Uterus (tissue), 4 donors: ENCODE data around the gene PLXND1. TPM values are rescaled to one million over a fixed set of nuclear protein-coding genes. Genes with fewer than 3 reads are reported as not detected.
"Not testable (repeated sequence)": the region's sequence is repeated elsewhere in the genome, so short reads cannot be mapped to it uniquely, and the experiment has no call there.

Experiments
- DNase-seq, 2 donors: peaks; one replicate each; pipeline ENCODE4 v3.0.0-alpha.2; 2019 to 2020
- H3K27ac ChIP-seq, 2 donors: fragments of 200-600 bp; sonication (generic); 1 replicate in 1 of 2; 2 replicates in 1 of 2; pipeline ENCODE4 v1.5.1; 2016 to 2018
- H3K27me3 ChIP-seq, 2 donors: fragments of 200-600 bp; sonication (generic); one replicate each; pipeline ENCODE4 v1.5.1; 2018 to 2019; ENCODE audit warnings: control low read depth in 1 of 2
- H3K36me3 ChIP-seq, 2 donors: fragments of 200-600 bp; sonication (generic); one replicate each; pipeline ENCODE4 v1.5.1; 2019; ENCODE audit warnings: control low read depth in 1 of 2
- H3K4me1 ChIP-seq, 2 donors: fragments of 200-600 bp; sonication (generic); one replicate each; pipeline ENCODE4 v1.5.1; 2018 to 2019; ENCODE audit warnings: control low read depth in 1 of 2
- H3K4me3 ChIP-seq, 2 donors: fragments of 200-600 bp; sonication (generic); 1 replicate in 1 of 2; 2 replicates in 1 of 2; pipeline ENCODE4 v1.5.1; 2018 to 2019; ENCODE audit warnings: mild to moderate bottlenecking in 1 of 2
- H3K9me3 ChIP-seq, 2 donors: fragments of 200-600 bp; sonication (generic); one replicate each; pipeline ENCODE4 v1.5.1; 2019; ENCODE audit warnings: control low read depth in 1 of 2
- CTCF ChIP-seq, 4 experiments: fragments of 200-600 bp in 2 of 4; fragments of 450-650 bp in 2 of 4; sonication (generic) in 2 of 4; IDR thresholded peaks; one replicate each; pipeline ENCODE4 v1.5.1; 2016 to 2019; ENCODE audit warnings: antibody characterized with exemption in 4 of 4, mild to moderate bottlenecking in 2 of 4, moderate library complexity in 1 of 4
- POLR2A ChIP-seq, 2 donors: fragments of 450-650 bp; IDR thresholded peaks; one replicate each; pipeline ENCODE4 v1.6.1; 2016; ENCODE audit warnings: antibody characterized with exemption in 2 of 2, mild to moderate bottlenecking in 1 of 2, moderate library complexity in 1 of 2
- intact Hi-C: fragments of 100-400 bp; cut with DNase I; formaldehyde crosslinking; loops from one replicate; pipeline ENCODE4 v1.15.1; 2023; ENCODE audit warnings: low total_unique reads
- total RNA-seq, 4 donors: library from RNA; depleted of rRNA in 3 of 4; stranded (reverse); fragments of >200 nt in 3 of 4; gene quantifications; one replicate each; pipeline versions ENCODE4 v1.1.0 to v1.2.4, GENCODE V29; 2014 to 2023
- donor health status: DM: yes; HTN: yes; CAD: no.

The PLXND1 gene
- total RNA-seq, 4 donors from 2014 or later: 54.7 to 343 (median 121) TPM

- peak in 1 of 2 donors; percentile 24 for DNase-seq
- Histone ChIP-seq H3K27ac (no peak overlapping the region), H3K36me3 (no peaks in the 10 kb centered on the region)
Measured at GRCh38 chr3:129651435-129652202, 45.1 kb upstream of the PLXND1 start.

GRCh38 chr3:129650256-129650872 is 43.9 kb upstream of the PLXND1 start:
- no peak overlapping the region for H3K27ac ChIP-seq
- H3K4me3 ChIP-seq: no peak overlapping the region
- H3K4me1 ChIP-seq: peaks cover 0 to 5% of the 10 kb centered on the region in 2 donors
- H3K36me3 ChIP-seq: no peaks in the 10 kb centered on the region
- peak; percentile 84 to 86 for DNase-seq
- TF ChIP-seq CTCF (IDR thresholded peaks at IDR 0.05): peak; percentile 63 to 83 (median 75)
- no peak for TF ChIP-seq POLR2A (IDR thresholded peaks at IDR 0.05)
- intact Hi-C loops: loop anchor here (10.0 kb wide), 1 partner anchor 284 kb away; no protein-coding TSS in a partner anchor
- no peaks in the 10 kb centered on the region for H3K9me3 ChIP-seq
- no peaks in the 10 kb centered on the region for H3K27me3 ChIP-seq

More at GRCh38 chr3:129651435-129652202, 45.1 kb upstream of the PLXND1 start:
- TF ChIP-seq CTCF (IDR thresholded peaks at IDR 0.05): no peak
- TF ChIP-seq POLR2A (IDR thresholded peaks at IDR 0.05): no peak
- H3K4me1 ChIP-seq: peaks cover 0 to 5% of the 10 kb centered on the region in 2 donors
- intact Hi-C loops: loop anchor here (10.0 kb wide), 1 partner anchor 283 kb away; no protein-coding TSS in a partner anchor
- no peaks in the 10 kb centered on the region for H3K9me3 ChIP-seq
- H3K27me3 ChIP-seq: no peaks in the 10 kb centered on the region
- no peak overlapping the region for H3K4me3 ChIP-seq

- no peak for TF ChIP-seq POLR2A (IDR thresholded peaks at IDR 0.05)
- no peak for TF ChIP-seq CTCF (IDR thresholded peaks at IDR 0.05)
- intact Hi-C loops: no loop called here
- Histone ChIP-seq H3K27ac (no peak overlapping the region), H3K9me3 (no peaks in the 10 kb centered on the region), H3K4me3 (no peak overlapping the region), H3K27me3 (no peaks in the 10 kb centered on the region), H3K4me1 (peaks cover 0 to 5% of the 10 kb centered on the region in 2 donors), H3K36me3 (no peaks in the 10 kb centered on the region)
- DNase-seq: no peak
Measured at GRCh38 chr3:129648391-129648790, 41.9 kb upstream of the PLXND1 start.

GRCh38 chr3:129645286-129645685 is 38.8 kb upstream of the PLXND1 start:
- intact Hi-C loops: no loop called here
- Histone ChIP-seq H3K9me3 (no peaks in the 10 kb centered on the region), H3K27me3 (no peaks in the 10 kb centered on the region), H3K4me1 (no peaks in the 10 kb centered on the region), H3K4me3 (no peak overlapping the region), H3K36me3 (no peaks in the 10 kb centered on the region), H3K27ac (no peak overlapping the region)
- TF ChIP-seq POLR2A (IDR thresholded peaks at IDR 0.05) (no peak), CTCF (IDR thresholded peaks at IDR 0.05) (no peak)
- no peak for DNase-seq

- Histone ChIP-seq H3K27me3 (no peaks in the 10 kb centered on the region), H3K4me3 (no peak overlapping the region), H3K36me3 (no peaks in the 10 kb centered on the region), H3K27ac (no peak overlapping the region), H3K9me3 (no peaks in the 10 kb centered on the region), H3K4me1 (no peaks in the 10 kb centered on the region)
- intact Hi-C loops: no loop called here
- TF ChIP-seq CTCF (IDR thresholded peaks at IDR 0.05): no peak
- no peak for TF ChIP-seq POLR2A (IDR thresholded peaks at IDR 0.05)
- DNase-seq: no peak
Measured at GRCh38 chr3:129644836-129645235, 38.4 kb upstream of the PLXND1 start.

- DNase-seq, H3K4me3 ChIP-seq, H3K36me3 ChIP-seq, intact Hi-C loops, H3K27ac ChIP-seq, H3K9me3 ChIP-seq, H3K4me1 ChIP-seq, H3K27me3 ChIP-seq: not testable (repeated sequence)
Measured at GRCh38 chr3:129641567-129642260, 35.2 kb upstream of the PLXND1 start.

GRCh38 chr3:129640985-129641384 is 34.5 kb upstream of the PLXND1 start:
- H3K9me3 ChIP-seq, DNase-seq, H3K27ac ChIP-seq, H3K36me3 ChIP-seq, H3K4me1 ChIP-seq, intact Hi-C loops, H3K27me3 ChIP-seq, H3K4me3 ChIP-seq: not testable (repeated sequence)
